Mesendoderm (in vitro differentiated cells): Measurements from ENCODE around the gene RAB44.
"Not testable (repeated sequence)": the region's sequence is repeated elsewhere in the genome, so short reads cannot be mapped to it uniquely, and the experiment has no call there.

Experiments
- DNase-seq: peaks from one replicate; pipeline ENCODE4 v3.0.0; 2013
- H2AK5ac ChIP-seq: 2 replicates; pipeline ENCODE4 v1.6.1; 2013; ENCODE audit warnings: low read length, inconsistent platforms
- H2BK120ac ChIP-seq: 2 replicates; pipeline ENCODE4 v1.6.1; 2013; ENCODE audit warnings: low read depth, mild to moderate bottlenecking, low read length, moderate library complexity, mixed read lengths
- H2BK15ac ChIP-seq: replicated peaks from 2 replicates; pipeline ENCODE4 v1.6.1; 2013; ENCODE audit warnings: low read depth, mild to moderate bottlenecking, moderate library complexity
- H2BK5ac ChIP-seq: 2 replicates; pipeline ENCODE4 v1.6.1; 2013; ENCODE audit warnings: low read length, inconsistent platforms
- H3K18ac ChIP-seq: 2 replicates; pipeline ENCODE4 v1.6.1; 2013; ENCODE audit warnings: mild to moderate bottlenecking, low read length, mixed read lengths
- H3K23ac ChIP-seq: one replicate; pipeline ENCODE4 v1.6.1; 2013; ENCODE audit warnings: low read length
- H3K27ac ChIP-seq: 2 replicates; pipeline ENCODE4 v1.5.1; 2013; ENCODE audit warnings: low read depth, mild to moderate bottlenecking, inconsistent platforms, low read length, moderate library complexity
- H3K27me3 ChIP-seq: 2 replicates; pipeline ENCODE4 v1.6.1; 2013; ENCODE audit warnings: low read length, control low read depth, mild to moderate bottlenecking, inconsistent platforms; ENCODE audit not compliant: insufficient read depth, poor library complexity
- H3K36me3 ChIP-seq: 2 replicates; pipeline ENCODE4 v1.6.1; 2013; ENCODE audit warnings: low read length, inconsistent platforms; ENCODE audit not compliant: control insufficient read depth, insufficient read depth
- H3K4ac ChIP-seq: one replicate; pipeline ENCODE4 v1.6.1; 2013; ENCODE audit warnings: low read depth, mild to moderate bottlenecking, low read length, moderate library complexity
- H3K4me1 ChIP-seq: 2 replicates; pipeline ENCODE4 v1.6.1; 2013; ENCODE audit warnings: low read depth, low read length, inconsistent platforms; ENCODE audit not compliant: control insufficient read depth
- H3K4me2 ChIP-seq: 2 replicates; pipeline ENCODE4 v1.6.1; 2013; ENCODE audit warnings: low read length
- H3K4me3 ChIP-seq: 2 replicates; pipeline ENCODE4 v1.5.1; 2013; ENCODE audit warnings: mild to moderate bottlenecking, low read length
- H3K56ac ChIP-seq: one replicate; pipeline ENCODE4 v1.6.1; 2013; ENCODE audit warnings: low read length
- H3K79me1 ChIP-seq: 2 replicates; pipeline ENCODE4 v1.6.1; 2013; ENCODE audit warnings: low read length, inconsistent platforms
- H3K79me2 ChIP-seq: 2 replicates; pipeline ENCODE4 v1.6.1; 2013; ENCODE audit warnings: mild to moderate bottlenecking, low read length; ENCODE audit not compliant: control insufficient read depth, insufficient read depth
- H3K9ac ChIP-seq: 2 replicates; pipeline ENCODE4 v1.6.1; 2013; ENCODE audit warnings: low read length, inconsistent platforms
- H4K5ac ChIP-seq: one replicate; pipeline ENCODE4 v1.6.1; 2013; ENCODE audit warnings: low read length
- H4K8ac ChIP-seq: one replicate; pipeline ENCODE4 v1.6.1; 2013; ENCODE audit warnings: low read depth, mild to moderate bottlenecking, control low read depth, low read length, moderate library complexity
- WGBS: extraction: QIAGEN DNeasy Blood & Tissue Kit; methylation state at CpG from one replicate; pipeline ENCODE4 v1.1.7; 2013; ENCODE audit warnings: low lambda C conversion rate, missing lambda C conversion rate; ENCODE audit not compliant: insufficient coverage; ENCODE audit errors: extremely low coverage; 5-methylcytosine and 5-hydroxymethylcytosine counted together

Gene RAB44

GRCh38 chr6:36723992-36724391 is 26.4 kb downstream of the RAB44 start:
- not testable (repeated sequence) for H3K9ac ChIP-seq, H3K4ac ChIP-seq, H3K4me2 ChIP-seq, H2BK5ac ChIP-seq, H3K4me1 ChIP-seq, H3K56ac ChIP-seq, DNase-seq, H3K79me1 ChIP-seq, H3K27me3 ChIP-seq, H3K18ac ChIP-seq, H3K36me3 ChIP-seq, H3K4me3 ChIP-seq, H2AK5ac ChIP-seq, H2BK120ac ChIP-seq, H3K23ac ChIP-seq, H3K27ac ChIP-seq, H4K8ac ChIP-seq, H2BK15ac ChIP-seq, H3K79me2 ChIP-seq, H4K5ac ChIP-seq
- no CpG with 5 or more reads among the region's 4 CpGs for WGBS

- no peak overlapping the region for H2BK15ac ChIP-seq
- no peak overlapping the region for H2BK5ac ChIP-seq
- no peak overlapping the region for H3K27ac ChIP-seq
- no peaks in the 10 kb centered on the region for H3K36me3 ChIP-seq
- H3K4me1 ChIP-seq = no peaks in the 10 kb centered on the region
- WGBS = no CpG with 5 or more reads among the region's 13 CpGs
- no peaks in the 10 kb centered on the region for H3K27me3 ChIP-seq
- no peak overlapping the region for H3K23ac ChIP-seq
- H3K4me2 ChIP-seq = no peak overlapping the region
- no peaks in the 10 kb centered on the region for H3K79me2 ChIP-seq
- H2BK120ac ChIP-seq = no peak overlapping the region
- no peak overlapping the region for H4K8ac ChIP-seq
- H4K5ac ChIP-seq = no peak overlapping the region
- no peak overlapping the region for H3K4me3 ChIP-seq
- peak; percentile 85 for DNase-seq
- H2AK5ac ChIP-seq = no peak overlapping the region
- H3K79me1 ChIP-seq = no peaks in the 10 kb centered on the region
- no peak overlapping the region for H3K9ac ChIP-seq
- no peak overlapping the region for H3K56ac ChIP-seq
- H3K4ac ChIP-seq = no peak overlapping the region
- no peak overlapping the region for H3K18ac ChIP-seq
These were observed 27.1 kb downstream of the RAB44 start for GRCh38 chr6:36724514-36725390.

- Histone ChIP-seq H2BK5ac (no peak overlapping the region), H2BK120ac (no peak overlapping the region), H3K23ac (no peak overlapping the region), H4K8ac (no peak overlapping the region), H2BK15ac (no peak overlapping the region), H3K4me3 (no peak overlapping the region), H3K4me1 (no peaks in the 10 kb centered on the region), H3K27ac (no peak overlapping the region), H3K4ac (no peak overlapping the region), H3K79me1 (no peaks in the 10 kb centered on the region), H3K18ac (no peak overlapping the region), H3K36me3 (no peaks in the 10 kb centered on the region), H3K56ac (no peak overlapping the region), H3K79me2 (no peaks in the 10 kb centered on the region), H3K27me3 (no peaks in the 10 kb centered on the region), H2AK5ac (no peak overlapping the region), H4K5ac (no peak overlapping the region), H3K9ac (no peak overlapping the region), H3K4me2 (no peak overlapping the region)
- no peak for DNase-seq
- WGBS = no CpG with 5 or more reads among the region's 7 CpGs
These were observed 28.0 kb downstream of the RAB44 start for GRCh38 chr6:36725581-36725980.

DNA sequence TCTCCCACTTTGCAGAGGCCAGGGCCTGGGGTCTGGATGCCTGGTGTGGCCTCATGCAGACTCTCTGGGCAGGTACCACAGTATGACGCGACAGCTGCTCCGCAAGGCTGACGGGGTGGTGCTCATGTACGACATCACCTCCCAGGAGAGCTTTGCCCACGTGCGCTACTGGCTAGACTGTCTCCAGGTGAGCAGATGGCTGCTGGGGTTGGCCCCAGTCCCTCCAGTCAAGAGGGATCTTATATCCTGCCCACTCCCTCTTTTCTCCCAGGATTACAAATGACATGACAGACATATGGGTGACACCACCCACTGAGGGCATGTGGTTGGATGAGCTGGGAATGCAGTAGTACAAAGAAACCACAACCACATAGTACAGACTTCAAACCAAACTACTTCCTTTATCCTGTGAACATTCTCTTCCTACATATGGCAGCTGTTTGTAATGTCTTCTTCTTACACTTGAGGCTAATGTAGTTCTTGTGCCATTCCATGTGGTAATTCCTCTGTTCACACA is 29.9 kb downstream of the RAB44 start:
- Histone ChIP-seq H3K23ac (no peak overlapping the region), H3K56ac (no peak overlapping the region)

DNA sequence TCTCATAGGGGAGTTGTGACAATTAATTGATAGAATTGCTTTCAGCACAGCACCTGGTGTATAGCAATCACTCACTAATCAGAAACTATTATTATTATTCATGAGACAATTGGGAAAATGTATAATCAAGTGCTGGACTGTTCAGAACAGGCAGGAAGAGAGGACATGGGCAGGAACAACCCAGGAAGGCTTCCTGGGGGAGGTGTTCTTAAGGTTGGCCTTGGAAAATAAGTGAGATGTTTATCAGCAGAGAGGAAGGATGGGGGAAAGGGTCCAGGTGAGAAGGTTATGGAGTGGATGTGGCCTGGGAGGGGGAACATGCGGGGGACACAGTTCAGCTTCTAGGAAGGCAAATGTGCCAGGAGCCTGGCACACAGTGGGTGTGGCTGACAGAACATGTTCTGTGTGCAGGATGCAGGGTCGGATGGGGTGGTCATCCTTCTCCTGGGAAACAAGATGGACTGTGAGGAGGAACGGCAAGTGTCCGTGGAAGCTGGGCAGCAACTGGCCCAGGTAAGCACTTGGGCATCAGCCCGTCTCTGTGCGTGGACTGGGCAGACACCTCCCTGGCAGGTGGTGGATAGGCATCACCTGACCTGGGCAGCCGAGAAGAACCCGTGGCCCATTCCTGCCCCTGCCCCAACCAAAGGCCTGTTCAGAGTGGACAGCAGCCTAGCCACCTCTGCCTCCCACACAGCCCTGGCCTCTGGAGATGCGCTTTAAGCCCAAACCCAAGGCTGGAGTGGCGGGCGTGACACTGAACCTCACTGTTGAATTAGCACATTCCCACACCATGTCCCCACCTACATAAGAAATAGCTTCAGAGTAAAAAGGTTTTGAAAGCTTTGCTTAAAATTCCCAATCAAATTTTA is 30.9 kb downstream of the RAB44 start:
- Histone ChIP-seq H3K4me3 (no peak overlapping the region), H3K9ac (no peak overlapping the region), H3K27me3 (no peaks in the 10 kb centered on the region), H2AK5ac (no peak overlapping the region), H3K79me2 (no peaks in the 10 kb centered on the region), H3K4me2 (no peak overlapping the region), H2BK120ac (no peak overlapping the region), H3K27ac (no peak overlapping the region), H3K4me1 (no peaks in the 10 kb centered on the region), H2BK5ac (no peak overlapping the region), H4K5ac (no peak overlapping the region), H3K4ac (no peak overlapping the region), H3K36me3 (no peaks in the 10 kb centered on the region), H3K18ac (no peak overlapping the region), H3K56ac (no peak overlapping the region), H3K79me1 (no peaks in the 10 kb centered on the region), H3K23ac (no peak overlapping the region), H4K8ac (no peak overlapping the region), H2BK15ac (no peak overlapping the region)
- DNase-seq = no peak
- no CpG with 5 or more reads among the region's 11 CpGs for WGBS

More for the DNA sequence above, 29.9 kb downstream of the RAB44 start:
- WGBS = no CpG with 5 or more reads among the region's 7 CpGs
- Histone ChIP-seq H2BK120ac (no peak overlapping the region), H3K4me2 (no peak overlapping the region), H3K9ac (no peak overlapping the region), H3K79me1 (no peaks in the 10 kb centered on the region), H3K4me1 (no peaks in the 10 kb centered on the region), H2BK5ac (no peak overlapping the region), H3K36me3 (no peaks in the 10 kb centered on the region), H2AK5ac (no peak overlapping the region), H3K4ac (no peak overlapping the region), H4K8ac (no peak overlapping the region), H2BK15ac (no peak overlapping the region), H3K27ac (no peak overlapping the region), H4K5ac (no peak overlapping the region), H3K27me3 (no peaks in the 10 kb centered on the region), H3K79me2 (no peaks in the 10 kb centered on the region), H3K4me3 (no peak overlapping the region), H3K18ac (no peak overlapping the region)
- no peak for DNase-seq
